ENCODE results near the gene RHO. TPM values are rescaled to one million over a fixed set of nuclear protein-coding genes. Genes with fewer than 3 reads are reported as not detected.

Gene RHO
- total RNA-seq, 1 experiment from 2014 or later: not detected

DNA sequence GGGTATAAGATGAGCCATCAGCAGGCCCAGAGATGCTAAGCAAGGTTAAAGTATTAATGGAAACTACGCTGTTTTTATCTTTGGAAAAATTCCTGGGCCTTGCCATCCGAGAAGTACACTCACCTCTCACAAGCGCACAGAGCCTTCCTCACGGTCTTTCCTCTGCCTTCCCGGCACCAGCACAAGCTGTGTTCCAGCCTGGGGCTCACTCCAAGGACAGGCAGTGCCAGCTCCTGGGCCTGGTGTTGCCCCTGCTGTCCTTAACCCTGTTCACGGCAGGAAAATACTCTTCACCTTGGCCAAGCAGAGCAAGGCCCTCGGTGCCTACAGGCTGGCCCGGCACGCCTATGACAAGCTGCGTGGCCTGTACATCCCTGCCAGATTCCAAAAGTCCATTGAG lies 14.3 kb upstream of the RHO start (continued):
- no peak for TF ChIP-seq REST (IDR thresholded peaks at IDR 0.05; ENCODE audit: low read depth)
- TF ChIP-seq SRF (IDR thresholded peaks at IDR 0.05; ENCODE audit: low read depth): no peak
- TF ChIP-seq POLR2AphosphoS5 (IDR thresholded peaks at IDR 0.05; ENCODE audit: low read depth, low read length): no peak

GRCh38 chr3:129514563-129514962 lies 13.9 kb upstream of the RHO start:
- no TSS peak for BruUV-seq (replicated peaks)
- CTCF ChIA-PET: no interaction called here
- Histone ChIP-seq H2AFZ (ENCODE audit: low read depth, low read length, poor library complexity, severe bottlenecking) (no peak overlapping the region), H3K9me3 (ENCODE audit: control insufficient read depth in 1 of 2, insufficient read depth in 1 of 2, low read depth in 1 of 2, low read length in 2 of 2) (no peaks in the 10 kb centered on the region), H3K79me2 (ENCODE audit: insufficient read depth, low read length) (no peaks in the 10 kb centered on the region), H3K4me1 (ENCODE audit: control insufficient read depth in 1 of 2, insufficient read depth in 2 of 2, low read length in 2 of 2) (no peaks in the 10 kb centered on the region), H3K9ac (ENCODE audit: low read length) (no peak overlapping the region), H3K9me2 (ENCODE audit: insufficient read depth) (no peaks in the 10 kb centered on the region), H4K20me1 (ENCODE audit: insufficient read depth) (no peaks in the 10 kb centered on the region), H3K27me3 (ENCODE audit: insufficient read depth, low read length) (no peaks in the 10 kb centered on the region), H3K4me2 (ENCODE audit: low read length) (no peak overlapping the region), H3K4me3 (replicated peaks in 1 of 2; ENCODE audit: low read depth in 1 of 2, low read length in 2 of 2) (no peak overlapping the region), H3K27ac (ENCODE audit: low read depth, low read length) (no peak overlapping the region), H3K36me3 (ENCODE audit: control insufficient read depth in 1 of 2, insufficient read depth in 2 of 2, low read length in 2 of 2) (no peaks in the 10 kb centered on the region)
- ATAC-seq: no peak
- RAD21 ChIA-PET (ENCODE audit: low non-redundant PET in 1 of 2, low total read pairs in 2 of 2, uncharacterized antibody in 2 of 2, unreplicated experiment in 2 of 2): no interaction called here
- DNase-seq (ENCODE audit: low read depth, low spot score): no peak
- TF ChIP-seq YY1 (IDR thresholded peaks at IDR 0.05; ENCODE audit: extremely low read depth, insufficient replicate concordance, low read depth, low read length) (no peak), RAD21 (IDR thresholded peaks at IDR 0.05; ENCODE audit: low read depth) (no peak), ZNF274 (IDR thresholded peaks at IDR 0.05; ENCODE audit: low read depth, low read length) (no peak), REST (IDR thresholded peaks at IDR 0.05; ENCODE audit: low read depth) (no peak), ZBTB33 (IDR thresholded peaks at IDR 0.05; ENCODE audit: extremely low read depth, insufficient replicate concordance, low read length) (no peak), ELF1 (IDR thresholded peaks at IDR 0.05; ENCODE audit: borderline replicate concordance, low read depth) (no peak), EGR1 (IDR thresholded peaks at IDR 0.05; ENCODE audit: low read depth) (no peak), MAX (IDR thresholded peaks at IDR 0.05) (no peak), SRF (IDR thresholded peaks at IDR 0.05; ENCODE audit: low read depth) (no peak), CBX3 (IDR thresholded peaks at IDR 0.05; ENCODE audit: low read depth) (no peak)
- TF ChIP-seq, protein P1, sequence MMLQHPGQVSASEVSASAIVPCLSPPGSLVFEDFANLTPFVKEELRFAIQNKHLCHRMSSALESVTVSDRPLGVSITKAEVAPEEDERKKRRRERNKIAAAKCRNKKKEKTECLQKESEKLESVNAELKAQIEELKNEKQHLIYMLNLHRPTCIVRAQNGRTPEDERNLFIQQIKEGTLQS (IDR thresholded peaks at IDR 0.05): no peak
- POLR2A ChIA-PET: no interaction called here
- intact Hi-C loops (cut with micrococcal nuclease): no loop called here

Measured in HCT116 (cell line).